GM06990 (cell line): ENCODE measurements around the gene FLT1.

Source experiments
- DNase-seq: peaks from one replicate; pipeline ENCODE4 v3.0.0-alpha.2; 2011; ENCODE audit not compliant: insufficient read length; ENCODE audit errors: extremely low read depth
- H3K27me3 ChIP-seq: replicated peaks from 2 replicates; pipeline ENCODE4 v1.6.0; 2011; ENCODE audit warnings: low read length; ENCODE audit not compliant: control insufficient read depth, insufficient read depth
- H3K36me3 ChIP-seq: 2 replicates; pipeline ENCODE4 v1.5.1; 2011; ENCODE audit warnings: low read length; ENCODE audit not compliant: control insufficient read depth, insufficient read depth
- H3K4me3 ChIP-seq: replicated peaks from 2 replicates; pipeline ENCODE4 v1.5.1; 2011; ENCODE audit warnings: low read depth, mild to moderate bottlenecking, control low read depth, low read length
- CTCF ChIP-seq: IDR thresholded peaks from 2 replicates; pipeline ENCODE4 v1.5.1; 2011; ENCODE audit warnings: low read length, control low read depth, mild to moderate bottlenecking, inconsistent platforms; ENCODE audit not compliant: insufficient read depth, poor library complexity, severe bottlenecking

FLT1 gene

DNA sequence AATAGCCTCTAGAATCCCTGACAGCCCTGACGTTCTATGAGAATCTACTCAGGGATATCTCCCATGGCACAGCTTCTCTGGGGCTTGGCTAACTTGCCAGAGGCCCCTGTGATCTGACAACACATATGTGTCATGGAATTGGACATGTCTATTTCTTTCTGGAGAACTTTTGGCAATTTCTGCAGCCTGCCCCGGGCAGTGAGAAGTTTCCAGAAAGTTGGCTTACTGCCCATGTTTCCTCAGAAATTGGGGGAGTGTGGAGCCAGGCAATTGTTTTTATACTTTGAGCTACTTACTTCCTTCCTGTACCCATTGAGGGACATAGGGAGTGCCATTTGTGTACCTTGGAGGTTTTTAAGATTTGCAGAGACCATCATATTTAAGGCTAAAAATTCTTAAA lies 98.9 kb downstream of the FLT1 start:
- Histone ChIP-seq H3K4me3 (no peak overlapping the region), H3K27me3 (no peaks in the 10 kb centered on the region), H3K36me3 (no peaks in the 10 kb centered on the region)
- no peak for DNase-seq
- TF ChIP-seq CTCF: no peak

DNA sequence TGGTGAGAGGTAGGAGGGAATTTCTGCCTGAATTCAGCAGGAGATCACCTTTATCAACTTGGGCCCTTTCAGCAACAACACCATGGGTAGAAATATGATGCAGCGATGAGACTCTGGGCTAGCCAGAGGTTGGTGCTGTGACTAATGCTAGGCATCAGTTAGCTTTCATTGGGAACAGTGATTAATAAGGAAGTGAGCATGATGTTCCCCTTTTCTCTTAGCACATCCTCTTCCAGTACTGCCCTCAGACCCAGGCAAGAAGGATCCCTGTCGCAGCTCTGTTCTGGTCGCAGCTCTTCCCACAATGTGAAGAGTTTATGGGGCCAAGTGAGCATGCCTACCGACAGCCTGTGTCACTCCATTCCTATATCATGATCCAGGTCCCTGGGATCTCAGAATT lies 100.5 kb downstream of the FLT1 start:
- no peak for DNase-seq
- H3K4me3 ChIP-seq: no peak overlapping the region
- H3K27me3 ChIP-seq: no peaks in the 10 kb centered on the region
- no peak for TF ChIP-seq CTCF
- no peaks in the 10 kb centered on the region for H3K36me3 ChIP-seq

DNA sequence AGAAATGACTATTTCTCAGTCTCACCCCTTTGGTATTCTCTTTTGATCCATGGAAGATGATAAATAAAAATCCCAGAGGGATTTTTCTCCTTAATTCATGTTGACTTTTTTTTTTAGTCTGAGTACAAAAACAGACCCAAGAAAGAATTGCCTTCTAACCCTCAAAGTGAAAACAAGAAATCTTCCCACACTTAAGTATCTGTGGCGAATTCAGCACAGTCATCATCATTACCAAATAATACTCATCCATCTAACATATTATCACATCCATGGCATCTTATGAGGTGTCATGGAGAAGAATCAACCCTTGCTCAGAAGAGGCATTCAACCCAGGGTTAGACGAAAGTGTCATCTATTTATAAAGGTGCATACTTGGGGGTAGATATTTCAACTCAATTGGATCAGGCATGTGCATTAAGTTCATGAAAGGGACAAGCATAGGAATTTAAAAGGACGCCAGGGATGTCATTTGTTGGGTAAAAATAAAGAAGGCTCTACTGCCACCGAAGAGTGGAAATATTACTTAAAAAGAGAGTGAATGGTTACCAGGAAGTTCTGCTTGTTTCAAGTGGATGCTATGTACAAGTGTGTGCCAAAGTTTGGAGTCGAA lies 101.9 kb downstream of the FLT1 start:
- no peak for DNase-seq
- no peaks in the 10 kb centered on the region for H3K36me3 ChIP-seq
- H3K4me3 ChIP-seq: no peak overlapping the region
- H3K27me3 ChIP-seq: no peaks in the 10 kb centered on the region
- TF ChIP-seq CTCF: no peak

DNA sequence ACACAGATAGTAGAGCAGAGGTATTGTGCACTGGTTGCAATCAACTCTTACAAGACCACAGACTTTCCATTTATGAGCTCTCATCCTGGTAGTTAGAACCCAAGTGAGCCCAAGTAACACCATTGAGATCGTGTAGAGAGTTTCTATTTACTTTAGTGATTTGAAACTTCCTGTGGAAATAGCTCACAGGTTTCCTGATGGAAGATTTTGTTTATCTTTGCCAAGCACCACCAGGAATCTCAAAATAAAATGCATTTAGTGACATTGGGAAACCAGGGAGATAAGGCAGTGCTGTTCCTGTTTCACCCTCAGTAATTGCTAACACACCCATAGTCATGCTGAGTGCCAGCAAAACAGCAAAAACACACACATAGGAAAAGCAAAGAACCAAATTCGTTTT lies 102.5 kb downstream of the FLT1 start:
- no peak overlapping the region for H3K4me3 ChIP-seq
- H3K36me3 ChIP-seq: no peaks in the 10 kb centered on the region
- no peaks in the 10 kb centered on the region for H3K27me3 ChIP-seq
- no peak for TF ChIP-seq CTCF
- no peak for DNase-seq

DNA sequence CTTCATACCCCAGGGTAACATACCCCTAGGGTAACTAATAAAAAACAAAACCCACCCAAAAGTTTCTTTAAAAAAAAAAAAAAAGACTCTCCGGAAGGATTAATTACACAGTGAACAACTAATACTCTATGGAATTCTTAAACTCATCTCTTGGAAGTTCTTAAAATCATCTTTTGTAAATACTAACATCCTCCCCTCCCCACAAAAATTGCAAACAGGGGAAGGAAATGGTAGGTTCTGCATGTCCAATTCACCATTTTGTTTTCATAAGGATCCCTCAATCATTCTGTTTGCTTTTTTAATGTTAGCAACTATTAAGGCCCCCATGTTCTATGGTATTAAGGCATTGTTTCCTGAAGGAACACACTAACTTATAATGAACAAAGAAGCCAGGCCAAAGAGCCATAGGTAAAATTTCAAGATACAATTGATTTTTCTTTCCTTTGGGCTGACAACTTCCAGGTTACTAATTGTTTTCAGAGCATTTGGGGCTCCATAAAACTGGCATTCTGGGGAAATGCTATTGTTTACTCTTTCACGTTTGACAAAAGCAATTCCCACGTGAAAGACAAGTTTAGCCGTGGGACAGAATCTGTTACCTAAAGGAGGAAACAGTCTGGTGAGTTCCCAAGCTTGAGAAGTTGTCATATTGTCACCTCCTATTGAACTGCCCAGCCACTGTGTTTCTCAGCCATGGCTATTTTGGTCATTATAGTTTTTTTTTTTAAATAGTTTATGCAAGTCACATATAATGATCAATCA lies 107.0 kb downstream of the FLT1 start:
- H3K36me3 ChIP-seq: no peaks in the 10 kb centered on the region
- TF ChIP-seq CTCF: no peak
- H3K27me3 ChIP-seq: no peaks in the 10 kb centered on the region
- H3K4me3 ChIP-seq: no peak overlapping the region
- DNase-seq: no peak
